Testis (tissue), 3 donors: ENCODE results near the gene HIF3A. TPM values are rescaled to one million over a fixed set of nuclear protein-coding genes. Genes with fewer than 3 reads are reported as not detected.
A peak's percentile ranks its signal among the peaks of the same experiment; 100 is the strongest.

Source experiments
- DNase-seq: peaks from one replicate; pipeline ENCODE4 v3.0.0-alpha.2; 2019
- H3K27ac ChIP-seq, 2 donors: fragments of 200-600 bp; sonication (generic); one replicate each; pipeline ENCODE4 v1.5.1; 2019
- H3K27me3 ChIP-seq: fragments of 200-600 bp; sonication (generic); one replicate; pipeline ENCODE4 v1.5.1; 2019
- H3K36me3 ChIP-seq: fragments of 200-600 bp; sonication (generic); one replicate; pipeline ENCODE4 v1.5.1; 2017; ENCODE audit warnings: low read depth; ENCODE audit errors: missing control alignments
- H3K4me1 ChIP-seq: fragments of 200-600 bp; sonication (generic); one replicate; pipeline ENCODE4 v1.5.1; 2019
- H3K4me3 ChIP-seq, 2 donors: fragments of 200-600 bp; sonication (generic); one replicate each; pipeline ENCODE4 v1.5.1; 2017 to 2019
- H3K9me3 ChIP-seq: fragments of 200-600 bp; sonication (generic); one replicate; pipeline ENCODE4 v1.5.1; 2017
- CTCF ChIP-seq, 3 experiments: fragments of 450-650 bp in 2 of 3; fragments of 200-600 bp in 1 of 3; sonication (generic) in 1 of 3; IDR thresholded peaks; one replicate each; pipeline ENCODE4 v1.5.1; 2016 to 2019; ENCODE audit warnings: antibody characterized with exemption in 3 of 3, mild to moderate bottlenecking in 2 of 3, moderate library complexity in 1 of 3
- POLR2A ChIP-seq: fragments of 450-650 bp; IDR thresholded peaks from one replicate; pipeline ENCODE4 v1.6.1; 2017; ENCODE audit warnings: antibody characterized with exemption, mild to moderate bottlenecking, moderate library complexity
- WGBS, 2 donors: methylation state at CpG; one replicate each; pipeline ENCODE4 v1.1.5; 2018; 5-methylcytosine and 5-hydroxymethylcytosine counted together
- intact Hi-C: fragments of 100-400 bp; cut with DNase I; formaldehyde crosslinking; loops from one replicate; pipeline ENCODE4 v1.15.1; 2023; ENCODE audit warnings: low total_unique reads
- polyA plus RNA-seq: library from polyadenylated mRNA; stranded (reverse); fragments of 350-450 nt; fragmentation: Illumina TruSeq; extraction: RNeasy Lipid Tissue Mini Kit (QIAGEN cat#74804); gene quantifications from one replicate; pipeline ENCODE4 v1.2.3, GENCODE V29; 2014; ENCODE audit warnings: low read depth, low replicate concordance; ENCODE audit not compliant: insufficient read depth
- total RNA-seq, 2 donors: library from RNA; depleted of rRNA; stranded (reverse); fragments of >200 nt; gene quantifications; one replicate each; pipeline ENCODE4 v1.2.3, GENCODE V29; 2016

Gene HIF3A
- total and polyA plus RNA-seq, 3 donors from 2014 or later, result 3.8 to 105 (median 82.6) TPM

- no peak overlapping the region for H3K27ac ChIP-seq
- H3K4me3 ChIP-seq, result no peak overlapping the region
- intact Hi-C loops, result no loop called here
- TF ChIP-seq POLR2A (no peak), CTCF (IDR thresholded peaks at IDR 0.05) (no peak)
- H3K9me3 ChIP-seq, result no peaks in the 10 kb centered on the region
- no peak for DNase-seq
- peaks cover under 1% of the 10 kb centered on the region for H3K4me1 ChIP-seq
- no peaks in the 10 kb centered on the region for H3K36me3 ChIP-seq
- H3K27me3 ChIP-seq, result no peaks in the 10 kb centered on the region
Measured at GRCh38 chr19:46291829-46292228, 5.0 kb upstream of the HIF3A start.

GRCh38 chr19:46294494-46294893, 2.3 kb upstream of the HIF3A start:
- intact Hi-C loops, result no loop called here
- H3K9me3 ChIP-seq, result no peaks in the 10 kb centered on the region
- no peaks in the 10 kb centered on the region for H3K36me3 ChIP-seq
- WGBS, 2 donors, result 83% methylated on average over 6 of the region's 6 CpGs
- TF ChIP-seq CTCF (IDR thresholded peaks at IDR 0.05) (no peak), POLR2A (no peak)
- no peak for DNase-seq
- peaks cover 19% of the 10 kb centered on the region for H3K4me1 ChIP-seq
- no peak overlapping the region for H3K27ac ChIP-seq
- H3K4me3 ChIP-seq, result no peak overlapping the region
- no peaks in the 10 kb centered on the region for H3K27me3 ChIP-seq

GRCh38 chr19:46295401-46296201, 1.2 kb upstream of the HIF3A start:
- Histone ChIP-seq H3K4me1 (peaks cover 25% of the 10 kb centered on the region), H3K27me3 (no peaks in the 10 kb centered on the region), H3K36me3 (no peaks in the 10 kb centered on the region), H3K27ac (no peak overlapping the region), H3K9me3 (no peaks in the 10 kb centered on the region), H3K4me3 (no peak overlapping the region)
- intact Hi-C loops, result no loop called here
- DNase-seq, result no peak
- TF ChIP-seq POLR2A (no peak), CTCF (IDR thresholded peaks at IDR 0.05) (no peak)
- 66 to 72% methylated on average over 5 of the region's 5 CpGs for WGBS, 2 donors

- DNase-seq, result no peak
Measured at GRCh38 chr19:46296202-46296480, 701 bp upstream of the HIF3A start.

More at GRCh38 chr19:46296202-46296480, 701 bp upstream of the HIF3A start:
- H3K9me3 ChIP-seq, result no peaks in the 10 kb centered on the region
- H3K4me3 ChIP-seq, result peak overlapping the region in 1 of 2 donors; percentile 55
- H3K27ac ChIP-seq, result no peak overlapping the region
- no peak for TF ChIP-seq POLR2A
- TF ChIP-seq CTCF (IDR thresholded peaks at IDR 0.05), result no peak
- peaks cover 30% of the 10 kb centered on the region for H3K4me1 ChIP-seq
- WGBS, 2 donors, result 43 to 49% methylated on average over 3 of the region's 3 CpGs
- intact Hi-C loops, result no loop called here
- no peaks in the 10 kb centered on the region for H3K27me3 ChIP-seq
- H3K36me3 ChIP-seq, result no peaks in the 10 kb centered on the region
